Kidney (tissue), 14 donors: Measurements from ENCODE around the gene MBIP. TPM values are rescaled to one million over a fixed set of nuclear protein-coding genes. Genes with fewer than 3 reads are reported as not detected.

Source experiments
- DNase-seq, 5 donors: peaks; one replicate each; pipeline ENCODE4 v3.0.0-alpha.2; 2013 to 2020
- FAIRE-seq: peaks from 2 replicates; lab custom pipeline; 2012; peaks lifted over from hg19 to GRCh38; lab: Jason Lieb, UNC
- H3K27ac ChIP-seq, 2 donors: one replicate each; pipeline ENCODE4 v1.7.0; 2013; ENCODE audit warnings: low read depth in 2 of 2, low read length in 2 of 2, inconsistent platforms in 1 of 2
- H3K27me3 ChIP-seq: one replicate; pipeline ENCODE4 v1.7.1; 2013; ENCODE audit warnings: low read length, inconsistent platforms; ENCODE audit not compliant: control insufficient read depth, insufficient read depth
- H3K36me3 ChIP-seq, 3 donors: one replicate each; pipeline versions ENCODE4 v1.7.0 to v1.7.1; 2013; ENCODE audit warnings: low read length in 3 of 3, control low read depth in 1 of 3, inconsistent platforms in 1 of 3; ENCODE audit not compliant: insufficient read depth in 3 of 3, control insufficient read depth in 2 of 3
- H3K4me1 ChIP-seq, 3 donors: one replicate each; pipeline versions ENCODE4 v1.7.0 to v1.7.1; 2013; ENCODE audit warnings: low read length in 3 of 3, inconsistent platforms in 1 of 3, low read depth in 1 of 3; ENCODE audit not compliant: control insufficient read depth in 2 of 3, insufficient read depth in 2 of 3
- H3K4me3 ChIP-seq, 3 donors: one replicate each; pipeline versions ENCODE4 v1.7.0 to v1.8.1; 2013; ENCODE audit warnings: low read length in 3 of 3, control low read depth in 1 of 3, inconsistent platforms in 1 of 3
- H3K9ac ChIP-seq, 3 donors: one replicate each; pipeline versions ENCODE4 v1.7.0 to v1.7.1; 2013; ENCODE audit warnings: low read length in 3 of 3, control low read depth in 1 of 3, inconsistent platforms in 1 of 3
- H3K9me3 ChIP-seq, 3 donors: one replicate each; pipeline versions ENCODE4 v1.7.0 to v1.7.1; 2013; ENCODE audit warnings: low read length in 3 of 3, control low read depth in 1 of 3, inconsistent platforms in 1 of 3; ENCODE audit not compliant: control insufficient read depth in 2 of 3, insufficient read depth in 1 of 3
- intact Hi-C: fragments of 100-400 bp; cut with DNase I; formaldehyde crosslinking; loops from one replicate; pipeline ENCODE4 v1.11.1; 2022
- polyA plus RNA-seq: library from polyadenylated mRNA; stranded (reverse); fragments of 350-450 nt; fragmentation: Illumina TruSeq; extraction: RNeasy Lipid Tissue Mini Kit (QIAGEN cat#74804); gene quantifications from one replicate; pipeline ENCODE4 v1.2.3, GENCODE V29; 2014; ENCODE audit warnings: low read depth, low replicate concordance; ENCODE audit not compliant: insufficient read depth
- total RNA-seq: library from RNA; stranded (reverse); fragmentation: NEBNext Ultra II Directional; extraction: Animal tissue kit (Norgen Biotek cat#: 25700); gene quantifications from one replicate; pipeline ENCODE4 v1.2.1, GENCODE V29; 2021
- TF ChIP-seq, protein P1 (sequence below): IDR thresholded peaks from 3 replicates; pipeline ENCODE4 v1.5.1; 2012; ENCODE audit warnings: mild to moderate bottlenecking, moderate library complexity, borderline replicate concordance; ENCODE audit not compliant: insufficient read depth; ENCODE audit errors: extremely low read depth
- donor health status: control.
- donor health status: control.
- donor health status: control.
- donor health status: control.
- donor health status: control.
- donor health status: DM: yes; HTN: yes; CAD: no.
- donor health status: Normal renal cell carcinoma (clear cell type).

MBIP gene
- total and polyA plus RNA-seq, 2 donors from 2014 or later, result 21.4 to 28.8 TPM

DNA sequence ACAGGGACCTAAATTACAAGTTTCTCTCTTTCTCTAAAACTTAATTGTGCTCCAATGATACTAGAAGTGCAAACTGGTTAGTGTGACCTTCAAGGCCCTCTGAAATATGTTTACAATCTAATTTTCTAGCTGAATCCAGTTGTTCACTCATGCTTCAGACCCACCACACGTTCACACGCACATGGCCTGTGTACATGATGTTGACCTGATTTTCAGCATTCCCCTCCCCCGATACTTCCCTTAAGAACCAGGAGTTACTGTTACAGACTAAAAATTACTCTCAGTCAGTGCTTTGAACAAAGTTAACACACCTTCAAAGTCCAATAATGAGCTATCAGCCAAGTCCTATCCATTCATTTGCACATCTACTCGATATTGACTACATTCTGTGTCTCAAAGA lies 16.5 kb downstream of the MBIP start:
- no peak for FAIRE-seq
- Histone ChIP-seq H3K36me3 (peaks cover 3 to 22% (median 18%) of the 10 kb centered on the region in 3 donors), H3K9me3 (no peaks in the 10 kb centered on the region), H3K4me3 (no peak overlapping the region), H3K4me1 (no peaks in the 10 kb centered on the region), H3K9ac (no peak overlapping the region), H3K27ac (no peak overlapping the region), H3K27me3 (no peaks in the 10 kb centered on the region)
- TF ChIP-seq, protein P1, sequence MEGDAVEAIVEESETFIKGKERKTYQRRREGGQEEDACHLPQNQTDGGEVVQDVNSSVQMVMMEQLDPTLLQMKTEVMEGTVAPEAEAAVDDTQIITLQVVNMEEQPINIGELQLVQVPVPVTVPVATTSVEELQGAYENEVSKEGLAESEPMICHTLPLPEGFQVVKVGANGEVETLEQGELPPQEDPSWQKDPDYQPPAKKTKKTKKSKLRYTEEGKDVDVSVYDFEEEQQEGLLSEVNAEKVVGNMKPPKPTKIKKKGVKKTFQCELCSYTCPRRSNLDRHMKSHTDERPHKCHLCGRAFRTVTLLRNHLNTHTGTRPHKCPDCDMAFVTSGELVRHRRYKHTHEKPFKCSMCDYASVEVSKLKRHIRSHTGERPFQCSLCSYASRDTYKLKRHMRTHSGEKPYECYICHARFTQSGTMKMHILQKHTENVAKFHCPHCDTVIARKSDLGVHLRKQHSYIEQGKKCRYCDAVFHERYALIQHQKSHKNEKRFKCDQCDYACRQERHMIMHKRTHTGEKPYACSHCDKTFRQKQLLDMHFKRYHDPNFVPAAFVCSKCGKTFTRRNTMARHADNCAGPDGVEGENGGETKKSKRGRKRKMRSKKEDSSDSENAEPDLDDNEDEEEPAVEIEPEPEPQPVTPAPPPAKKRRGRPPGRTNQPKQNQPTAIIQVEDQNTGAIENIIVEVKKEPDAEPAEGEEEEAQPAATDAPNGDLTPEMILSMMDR, result no peak
- DNase-seq, result no peak
- intact Hi-C loops, result no loop called here

DNA sequence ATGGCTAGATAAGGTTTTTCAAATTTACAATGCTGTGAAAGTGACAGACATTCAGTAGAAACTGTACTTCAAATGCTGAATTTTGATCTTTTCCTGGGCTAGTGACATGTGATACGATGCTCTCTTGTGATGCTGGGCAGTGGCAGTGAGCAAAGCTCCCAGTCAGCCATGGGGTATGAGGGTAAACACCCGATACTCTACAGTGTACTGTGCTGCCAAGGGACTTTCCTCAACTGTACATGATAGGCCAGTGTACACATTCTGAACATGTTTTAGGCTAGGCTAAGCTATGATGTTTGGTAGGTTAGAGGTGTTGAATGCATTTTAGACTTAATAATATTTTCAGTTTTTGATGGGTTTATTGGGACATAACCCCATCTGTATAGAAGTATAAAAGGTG lies 17.6 kb downstream of the MBIP start:
- intact Hi-C loops, result no loop called here
- TF ChIP-seq, protein P1, result no peak

DNA sequence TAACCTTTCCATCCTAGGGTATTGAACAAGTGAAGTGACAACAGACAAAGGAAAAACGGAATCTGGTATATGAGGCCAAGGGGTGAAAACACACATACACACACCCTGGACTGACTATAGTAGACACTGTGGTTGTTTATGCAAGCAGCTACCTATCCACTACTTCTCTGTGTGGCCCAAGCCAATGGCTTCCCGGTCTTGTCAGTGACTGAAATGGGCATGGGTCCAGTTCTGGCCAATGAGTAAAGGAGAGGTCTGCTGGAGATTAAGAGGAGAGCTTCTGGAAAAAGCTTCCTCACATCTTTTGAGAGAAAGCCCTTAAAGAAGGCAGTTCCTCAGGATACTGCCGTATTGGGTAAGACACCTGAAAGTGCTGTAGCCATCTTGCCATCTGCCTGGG lies 19.3 kb downstream of the MBIP start:
- intact Hi-C loops, result no loop called here
- Histone ChIP-seq H3K27me3 (no peaks in the 10 kb centered on the region), H3K4me1 (no peaks in the 10 kb centered on the region), H3K9me3 (no peaks in the 10 kb centered on the region), H3K9ac (no peak overlapping the region), H3K4me3 (no peak overlapping the region), H3K36me3 (peaks cover 5 to 37% (median 25%) of the 10 kb centered on the region in 3 donors), H3K27ac (no peak overlapping the region)
- DNase-seq (no peak), FAIRE-seq (no peak)
- TF ChIP-seq, protein P1, result no peak

More for the DNA sequence above, 17.6 kb downstream of the MBIP start:
- Histone ChIP-seq H3K27ac (no peak overlapping the region), H3K27me3 (no peaks in the 10 kb centered on the region), H3K9me3 (no peaks in the 10 kb centered on the region), H3K4me1 (no peaks in the 10 kb centered on the region), H3K9ac (no peak overlapping the region), H3K4me3 (no peak overlapping the region), H3K36me3 (peaks cover 5 to 29% (median 16%) of the 10 kb centered on the region in 3 donors)
- FAIRE-seq (no peak), DNase-seq (no peak)

DNA sequence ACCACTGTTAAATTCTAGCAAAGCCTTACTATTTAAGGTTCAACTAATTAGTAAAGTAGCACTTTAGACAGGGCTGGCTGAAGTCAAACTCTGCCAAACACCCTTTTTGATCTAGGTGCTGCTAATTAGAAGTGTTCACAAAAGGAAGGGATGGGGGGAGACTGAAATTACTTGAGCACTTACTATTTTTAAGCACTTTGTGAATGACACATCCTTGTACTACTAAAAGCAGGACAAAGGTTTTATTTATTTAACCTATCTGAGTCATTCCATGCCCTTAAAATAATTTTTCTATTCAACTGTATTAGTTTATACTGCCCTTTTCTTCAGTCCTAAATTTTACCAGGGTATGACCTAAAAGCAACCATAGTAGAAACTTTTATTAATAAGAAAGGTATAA lies 20.1 kb downstream of the MBIP start:
- TF ChIP-seq, protein P1, result no peak
- Histone ChIP-seq H3K27ac (no peak overlapping the region), H3K4me1 (no peaks in the 10 kb centered on the region), H3K9me3 (no peaks in the 10 kb centered on the region), H3K4me3 (no peak overlapping the region), H3K27me3 (no peaks in the 10 kb centered on the region), H3K36me3 (peaks cover 5 to 37% (median 21%) of the 10 kb centered on the region in 3 donors), H3K9ac (no peak overlapping the region)
- intact Hi-C loops, result no loop called here
- FAIRE-seq, result no peak
- no peak for DNase-seq
